Activated T-cell treated with anti-CD3 and anti-CD28 coated beads for 48 hours (primary cell): Measurements from ENCODE around the gene CFAP45.

ENCODE experiments used
- DNase-seq: peaks from one replicate; pipeline ENCODE4 v3.0.0-alpha.2; 2020; ENCODE audit warnings: low read depth

Gene CFAP45

GRCh38 chr1:159900086-159900680 is at the start of gene CFAP45:
Gene CFAP45 (minus strand): TSS chr1:159900165. CDS start chr1:159900098, 67 bp downstream.
- no peak for DNase-seq

- DNase-seq: no peak
Observed at GRCh38 chr1:159949123-159949522, 49.2 kb upstream of the CFAP45 start.

DNA sequence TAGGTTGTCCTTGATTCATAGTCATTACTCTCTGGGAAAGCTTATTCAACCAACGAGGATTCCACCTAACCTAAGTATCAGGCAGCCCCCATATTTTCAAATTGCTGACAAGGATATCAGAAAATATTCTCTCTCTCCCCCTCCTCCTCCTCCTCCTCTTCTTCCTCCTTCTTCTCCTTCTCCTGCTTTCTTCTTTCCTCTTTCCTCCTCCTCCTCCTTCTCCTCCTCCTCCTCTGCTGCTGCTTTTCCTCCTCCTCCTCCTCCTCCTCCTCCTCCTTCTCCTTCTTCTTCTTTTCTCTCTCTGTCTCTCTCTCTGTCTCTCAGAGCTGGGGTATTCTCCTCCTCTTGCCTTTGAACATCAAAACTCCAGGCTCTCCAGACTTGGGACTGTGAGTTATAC is 48.0 kb upstream of the CFAP45 start:
- DNase-seq: no peak

GRCh38 chr1:159946242-159947187 is 46.5 kb upstream of the CFAP45 start:
- DNase-seq: no peak

DNA sequence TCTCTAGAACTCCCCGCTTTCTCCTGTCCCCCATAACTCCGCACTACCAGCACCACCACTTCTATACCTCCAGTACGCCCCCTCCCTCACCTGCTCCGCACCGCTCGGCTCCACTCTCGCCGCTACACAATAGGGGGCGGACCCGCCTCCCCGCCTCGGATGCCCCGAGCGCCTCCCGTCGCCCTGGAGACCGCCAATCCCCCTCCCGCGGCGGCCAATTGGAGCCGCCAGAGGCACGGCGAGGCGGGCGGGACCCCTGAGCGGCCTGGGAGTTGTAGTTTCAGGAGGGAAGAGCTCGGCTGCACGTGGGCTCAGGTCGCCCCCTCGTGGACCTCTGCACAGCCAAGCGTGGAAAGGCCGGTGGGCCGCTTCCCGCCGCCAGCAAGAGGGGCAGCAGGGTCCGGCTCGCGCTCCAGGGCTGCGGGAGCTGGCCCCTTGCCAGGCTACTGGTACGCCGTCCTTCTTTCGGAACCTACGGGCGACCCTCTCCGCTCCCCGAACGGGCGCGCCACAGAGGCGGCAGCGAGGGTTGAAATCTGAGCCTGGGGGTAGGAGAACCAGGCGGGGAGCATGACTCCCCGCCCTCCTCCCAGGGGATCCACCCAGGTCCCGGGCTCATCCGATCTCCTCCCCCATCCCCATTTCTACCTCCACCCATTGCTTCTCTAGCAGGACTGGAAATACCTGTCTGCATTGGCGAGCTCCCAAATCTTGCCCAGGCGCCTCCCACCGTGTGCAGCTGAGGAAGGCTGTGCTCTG is 45.7 kb upstream of the CFAP45 start, which contains the start of gene IGSF9:
Gene IGSF9, minus strand, starts transcription at position 131 of the 759 bp plus-strand sequence. CDS start 2,159 bp downstream, outside the sequence.
- peak; percentile 68 for DNase-seq

DNA sequence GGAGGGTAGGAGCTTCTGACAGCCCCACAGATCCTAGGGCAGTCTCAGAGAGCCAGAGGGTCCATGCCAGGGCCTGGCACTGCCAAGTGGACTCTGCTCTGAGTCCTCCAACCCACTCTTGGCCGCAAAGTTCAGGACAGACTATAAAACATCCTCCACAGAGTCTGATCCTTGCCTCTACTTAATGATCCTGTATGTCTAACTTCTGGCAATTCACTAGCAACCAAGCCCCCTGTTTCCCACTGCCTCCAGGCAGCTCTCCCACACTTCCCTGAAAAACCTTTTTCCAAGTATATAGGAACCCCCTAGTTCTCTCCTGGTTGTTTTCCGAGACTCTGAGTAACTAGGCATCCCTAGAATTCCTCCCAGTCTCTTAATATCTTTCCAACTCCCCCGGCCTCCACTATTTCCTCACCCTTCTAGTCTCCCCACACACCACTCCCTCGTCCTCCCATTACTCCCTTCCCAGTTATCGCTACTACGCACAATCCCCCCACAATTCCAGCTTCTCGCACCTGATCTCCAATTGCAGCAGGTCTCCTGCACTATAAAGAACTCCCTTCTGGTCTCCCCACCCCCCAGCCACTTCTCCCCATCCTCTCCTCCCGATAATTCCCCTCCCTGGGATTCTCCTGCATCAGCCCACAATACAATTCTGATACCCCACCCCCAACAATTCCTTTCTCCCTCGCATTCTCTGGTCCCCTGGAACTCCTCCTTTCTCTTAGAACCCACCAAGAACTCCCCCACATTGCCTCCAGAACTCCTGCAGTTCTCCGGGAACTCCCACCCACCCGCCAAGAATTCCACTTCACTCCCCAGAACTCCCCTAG is 44.9 kb upstream of the CFAP45 start:
- DNase-seq: no peak

GRCh38 chr1:159943908-159944622 is 44.1 kb upstream of the CFAP45 start:
- DNase-seq: no peak

- no peak for DNase-seq
Observed at GRCh38 chr1:159943278-159943640, 43.3 kb upstream of the CFAP45 start.

GRCh38 chr1:159942632-159943277 is 42.8 kb upstream of the CFAP45 start:
- no peak for DNase-seq

- no peak for DNase-seq
Observed at GRCh38 chr1:159941591-159942560, 41.9 kb upstream of the CFAP45 start.

- no peak for DNase-seq
Observed at GRCh38 chr1:159941141-159941540, 41.2 kb upstream of the CFAP45 start.

GRCh38 chr1:159940006-159940620 is 40.1 kb upstream of the CFAP45 start:
- no peak for DNase-seq

- DNase-seq: no peak
Observed at GRCh38 chr1:159939678-159940002, 39.7 kb upstream of the CFAP45 start.

DNA sequence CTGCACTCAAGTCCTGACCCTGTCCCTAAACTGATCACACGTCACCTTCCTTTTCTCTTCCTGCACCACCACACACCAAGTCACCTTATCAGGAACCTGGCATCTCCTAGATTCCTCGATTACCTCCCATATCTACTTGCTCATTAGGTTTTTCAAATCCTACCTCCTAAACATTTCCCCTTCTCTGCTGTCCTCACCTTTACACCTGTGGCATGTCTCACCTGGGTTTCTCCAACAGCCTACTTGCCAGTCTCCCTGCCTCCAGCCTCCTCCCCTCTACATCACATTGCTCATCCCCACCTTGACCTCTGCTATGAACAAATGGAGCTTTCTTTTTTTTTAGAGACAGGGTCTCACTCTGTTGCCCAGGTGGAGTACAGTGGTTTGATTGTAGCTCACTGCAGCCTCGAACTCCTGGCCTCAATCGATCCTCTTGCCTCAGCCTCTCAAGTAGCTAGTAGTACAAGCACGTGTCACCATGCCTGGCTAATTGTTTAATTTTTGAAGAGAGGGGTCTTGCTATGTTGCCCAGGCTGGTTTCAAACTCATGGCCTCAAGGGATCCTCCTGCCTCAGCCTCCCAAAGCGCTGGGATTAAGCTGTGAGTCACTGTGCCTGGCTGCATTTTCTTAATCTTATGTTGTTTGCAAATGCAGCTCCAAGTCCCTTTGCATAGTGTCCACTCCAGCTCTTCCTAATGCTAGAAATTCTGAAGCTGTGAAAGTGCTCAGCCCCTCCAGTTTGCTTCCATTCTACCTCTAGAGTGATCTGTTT is 39.1 kb upstream of the CFAP45 start:
- DNase-seq: no peak

DNA sequence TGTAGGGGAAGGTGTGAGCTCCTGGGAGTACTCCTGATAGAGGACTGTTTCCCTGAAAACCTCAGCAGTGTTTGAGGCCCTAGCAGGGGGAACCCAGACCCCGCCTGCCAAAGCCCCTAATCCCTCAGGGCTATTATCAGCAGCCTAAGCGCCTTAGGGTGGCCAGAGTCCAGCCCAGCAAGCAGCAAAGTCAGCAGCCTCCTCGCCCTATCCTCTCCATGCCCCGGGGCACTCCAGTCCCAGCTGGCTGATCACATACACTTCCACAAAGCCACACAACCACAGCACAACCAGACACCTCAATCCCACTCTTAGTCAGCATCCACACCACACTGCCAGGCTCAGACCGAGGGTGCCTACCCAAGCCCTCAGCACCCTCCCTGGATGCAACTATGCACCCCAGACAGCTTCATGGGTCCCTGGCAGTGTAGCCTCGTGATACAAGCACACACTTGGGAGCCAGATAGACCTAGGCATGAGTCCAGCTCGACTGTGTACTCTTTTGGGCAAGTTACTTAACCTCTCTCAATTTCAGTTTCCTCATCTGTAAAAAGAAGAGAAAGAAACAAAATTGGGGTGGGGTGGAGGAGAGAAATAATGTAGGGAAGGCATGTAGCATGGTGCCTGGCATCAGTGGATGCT is 38.4 kb upstream of the CFAP45 start:
- DNase-seq: no peak

- no peak for DNase-seq
Observed at GRCh38 chr1:159937054-159937750, 37.2 kb upstream of the CFAP45 start.
